CD4-positive, alpha-beta T cell (primary cell): ENCODE data around the gene AP3B1. TPM values are rescaled to one million over a fixed set of nuclear protein-coding genes. Genes with fewer than 3 reads are reported as not detected.

ENCODE experiments used
- ATAC-seq: fragments of 200-7000 bp; cut with Tn5 transposase; one replicate; pipeline ENCODE4 v1.10.0; 2022; ENCODE audit warnings: mild to moderate bottlenecking; ENCODE audit not compliant: poor library complexity
- CTCF ChIA-PET: fragments of 350-600 bp; sonication (Branson Sonifier 250); formaldehyde crosslinking; loops from one replicate; lab custom pipeline; 2021; ENCODE audit warnings: antibody characterized with exemption, inconsistent platforms; lab: Charles Lee
- POLR2A ChIA-PET: fragments of 350-600 bp; sonication (Branson Sonifier 250); formaldehyde crosslinking; loops from one replicate; lab custom pipeline; 2021; ENCODE audit warnings: antibody characterized with exemption, inconsistent platforms; lab: Charles Lee
- DNase-seq, 14 experiments: peaks; one replicate each; pipeline ENCODE4 v3.0.0-alpha.2; 2013 to 2020; ENCODE audit warnings: mixed read lengths in 2 of 14
- H3K27ac ChIP-seq, 2 donors: one replicate each; pipeline versions ENCODE4 v1.5.1 to v1.7.0; 2013; ENCODE audit warnings: low read length in 2 of 2, low read depth in 1 of 2, mild to moderate bottlenecking in 1 of 2
- H3K27me3 ChIP-seq, 2 experiments: 1 replicate in 1 of 2; 2 replicates in 1 of 2; pipeline versions ENCODE4 v1.6.1 to v1.7.0; 2013; ENCODE audit warnings: low read length in 2 of 2, control low read depth in 1 of 2, mild to moderate bottlenecking in 1 of 2, moderate library complexity in 1 of 2; ENCODE audit not compliant: insufficient read depth in 2 of 2, control insufficient read depth in 1 of 2
- H3K36me3 ChIP-seq: one replicate; pipeline ENCODE4 v1.6.1; 2013; ENCODE audit warnings: low read length, control low read depth; ENCODE audit not compliant: insufficient read depth
- H3K4me1 ChIP-seq: one replicate; pipeline ENCODE4 v1.6.1; 2013; ENCODE audit warnings: low read length, control low read depth; ENCODE audit not compliant: insufficient read depth
- H3K4me3 ChIP-seq: one replicate; pipeline ENCODE4 v1.5.1; 2013; ENCODE audit warnings: mild to moderate bottlenecking, low read length, moderate library complexity
- H3K9me3 ChIP-seq, 2 experiments: 1 replicate in 1 of 2; 2 replicates in 1 of 2; pipeline versions ENCODE4 v1.6.1 to v1.7.0; 2013; ENCODE audit warnings: low read length in 2 of 2, mild to moderate bottlenecking in 2 of 2, control low read depth in 1 of 2, moderate library complexity in 1 of 2; ENCODE audit not compliant: control insufficient read depth in 1 of 2, insufficient read depth in 1 of 2
- H3K27ac Mint-ChIP-seq: one replicate; pipeline ENCODE4 v1.8.0; 2020; ENCODE audit warnings: mixed read lengths
- H3K27me3 Mint-ChIP-seq: one replicate; pipeline ENCODE4 v1.8.0; 2021; ENCODE audit warnings: mixed read lengths
- H3K36me3 Mint-ChIP-seq: one replicate; pipeline ENCODE4 v1.8.0; 2021; ENCODE audit warnings: low read depth, mixed read lengths
- H3K4me1 Mint-ChIP-seq: one replicate; pipeline ENCODE4 v1.8.0; 2021; ENCODE audit warnings: low read depth, mixed read lengths
- H3K4me3 Mint-ChIP-seq: one replicate; pipeline ENCODE4 v1.8.0; 2020; ENCODE audit warnings: mild to moderate bottlenecking, mixed read lengths
- H3K9me3 Mint-ChIP-seq: one replicate; pipeline ENCODE4 v1.8.0; 2020; ENCODE audit warnings: mixed read lengths
- intact Hi-C, 2 experiments: fragments of 100-400 bp; cut with DNase I in 1 of 2; cut with micrococcal nuclease in 1 of 2; formaldehyde crosslinking; loops; one replicate each; pipeline versions ENCODE4 v1.15.1 to v1.9.0; 2023 to 2025; cut with DNase I, micrococcal nuclease
- total RNA-seq, 174 experiments: library from RNA in 2 of 174; stranded (reverse) in 2 of 174; gene quantifications; one replicate each; pipeline ENCODE4 v1.2.3 and lab custom pipeline; 2021 to 2026
- TF ChIP-seq, protein P1 (sequence below): fragments of 200-600 bp; IDR thresholded peaks from one replicate; pipeline ENCODE4 v1.8.0; 2022; ENCODE audit warnings: antibody characterized with exemption, mild to moderate bottlenecking

AP3B1 gene
- total RNA-seq, 2 experiments from 2014 or later, result 24.5 to 24.6 TPM

DNA sequence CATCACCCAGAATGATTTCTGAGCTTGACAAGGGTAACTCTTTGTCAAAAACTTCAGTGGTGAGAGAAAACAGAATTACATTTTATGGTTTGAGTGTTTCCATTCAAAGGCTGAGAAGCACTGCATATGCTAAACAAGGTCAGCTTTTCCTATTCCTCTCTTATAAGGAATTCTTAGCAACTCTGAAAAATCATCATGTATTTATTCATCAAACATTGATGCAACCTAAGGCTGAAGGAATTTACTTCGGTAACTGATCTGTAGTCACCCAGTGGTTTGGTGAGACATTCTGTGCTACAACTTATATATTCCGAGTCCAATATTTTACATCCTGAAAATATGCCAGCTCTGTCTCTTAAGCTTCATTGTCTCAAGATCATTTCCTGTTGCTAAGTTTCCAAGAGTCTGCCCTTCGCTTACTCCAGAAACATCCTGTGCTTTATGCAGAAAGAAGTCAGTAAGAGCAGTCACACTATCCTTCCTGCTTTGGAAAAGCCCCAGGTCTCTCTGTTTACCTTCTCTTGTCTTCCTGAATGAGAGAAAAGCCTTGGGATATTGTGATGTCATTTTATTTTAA lies 341.8 kb downstream of the AP3B1 start:
- Mint-ChIP-seq H3K27me3 (peaks cover 24% of the 10 kb centered on the region), H3K27ac (no peak overlapping the region), H3K4me1 (no peaks in the 10 kb centered on the region), H3K4me3 (no peak overlapping the region), H3K9me3 (no peaks in the 10 kb centered on the region), H3K36me3 (no peaks in the 10 kb centered on the region)
- DNase-seq (no peak), ATAC-seq (no peak)
- ChIA-PET CTCF (interaction anchor here (0.9 kb wide), 1 partner anchor 14 kb away, joined by 4 read pairs; no protein-coding TSS in a partner anchor), POLR2A (no interaction called here)
- no peak overlapping the region for H3K27ac ChIP-seq
- peaks cover 6 to 7% of the 10 kb centered on the region in 2 experiments for H3K27me3 ChIP-seq
- H3K9me3 ChIP-seq, result peaks cover 0 to 6% of the 10 kb centered on the region in 2 experiments
- no peak overlapping the region for H3K4me3 ChIP-seq
- TF ChIP-seq, protein P1, sequence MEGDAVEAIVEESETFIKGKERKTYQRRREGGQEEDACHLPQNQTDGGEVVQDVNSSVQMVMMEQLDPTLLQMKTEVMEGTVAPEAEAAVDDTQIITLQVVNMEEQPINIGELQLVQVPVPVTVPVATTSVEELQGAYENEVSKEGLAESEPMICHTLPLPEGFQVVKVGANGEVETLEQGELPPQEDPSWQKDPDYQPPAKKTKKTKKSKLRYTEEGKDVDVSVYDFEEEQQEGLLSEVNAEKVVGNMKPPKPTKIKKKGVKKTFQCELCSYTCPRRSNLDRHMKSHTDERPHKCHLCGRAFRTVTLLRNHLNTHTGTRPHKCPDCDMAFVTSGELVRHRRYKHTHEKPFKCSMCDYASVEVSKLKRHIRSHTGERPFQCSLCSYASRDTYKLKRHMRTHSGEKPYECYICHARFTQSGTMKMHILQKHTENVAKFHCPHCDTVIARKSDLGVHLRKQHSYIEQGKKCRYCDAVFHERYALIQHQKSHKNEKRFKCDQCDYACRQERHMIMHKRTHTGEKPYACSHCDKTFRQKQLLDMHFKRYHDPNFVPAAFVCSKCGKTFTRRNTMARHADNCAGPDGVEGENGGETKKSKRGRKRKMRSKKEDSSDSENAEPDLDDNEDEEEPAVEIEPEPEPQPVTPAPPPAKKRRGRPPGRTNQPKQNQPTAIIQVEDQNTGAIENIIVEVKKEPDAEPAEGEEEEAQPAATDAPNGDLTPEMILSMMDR, result no peak
- no peaks in the 10 kb centered on the region for H3K4me1 ChIP-seq
- intact Hi-C loops, result no loop called here
- no peaks in the 10 kb centered on the region for H3K36me3 ChIP-seq

Other genes with a start within 250 kb of the AP3B1 start
- 10 to 100 TPM; 16.0 to 18.4 TPM for gene SCAMP1, start 65.9 kb upstream of the AP3B1 start, total RNA-seq